Measurements from ENCODE around the gene ABT1. TPM values are rescaled to one million over a fixed set of nuclear protein-coding genes. Genes with fewer than 3 reads are reported as not detected.

ABT1 gene
- total RNA-seq, 1 experiment from 2014 or later: 21.6 TPM

DNA sequence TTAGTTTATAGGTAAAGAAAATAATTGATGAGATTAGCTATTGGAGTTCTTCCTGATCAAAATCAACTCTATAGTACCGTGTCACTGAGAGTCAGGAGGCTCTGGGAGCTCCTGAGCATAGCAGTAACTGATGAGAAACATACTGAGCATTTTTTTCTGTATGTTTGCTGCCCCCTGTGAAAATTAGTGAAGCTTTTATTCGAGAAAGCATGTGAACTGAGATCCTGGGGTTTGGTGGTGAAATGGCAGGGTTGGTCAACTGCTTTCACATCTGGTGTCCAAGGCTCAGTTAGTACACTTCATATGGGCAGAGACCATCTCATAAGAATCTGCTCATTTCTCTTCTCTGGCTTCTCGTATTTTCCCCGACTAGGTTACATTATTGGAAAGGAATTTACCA is 4.1 kb upstream of the ABT1 start:
- Mint-ChIP-seq H3K4me1 (peaks cover 5% of the 10 kb centered on the region), H3K27me3 (ENCODE audit: low read depth) (peaks cover 17% of the 10 kb centered on the region; the same call in 1 of the 2 replicates), H3K9me3 (peaks cover 3% of the 10 kb centered on the region; the same call in 1 of the 2 replicates), H3K27ac (no peak overlapping the region), H3K4me3 (peak overlapping the region; percentile 42), H3K36me3 (no peaks in the 10 kb centered on the region)
- ChIA-PET POLR2A (no interaction called here), CTCF (interaction anchor here (5.3 to 5.7 kb wide), 2 partner anchors 18 to 250 kb away, joined by 66 to 181 read pairs; no protein-coding TSS in a partner anchor)
- TF ChIP-seq ZNF423 (CRISPR knock-in tag; IDR thresholded peaks at IDR 0.05) (no peak), ZNF121 (CRISPR knock-in tag; IDR thresholded peaks at IDR 0.05) (no peak)
- ATAC-seq (no peak), DNase-seq (ENCODE audit: low spot score) (no peak)

GRCh38 chr6:26593278-26594130 is 3.2 kb upstream of the ABT1 start:
- H3K27ac Mint-ChIP-seq: no peak overlapping the region
- DNase-seq (ENCODE audit: low spot score) (peak; percentile 59), ATAC-seq (no peak)
- H3K4me3 Mint-ChIP-seq: no peak overlapping the region
- CTCF ChIA-PET: interaction anchor here (0.7 to 5.7 kb wide), 5 partner anchors 19 to 450 kb away, joined by 3 to 181 read pairs (median 3); no protein-coding TSS in a partner anchor
- POLR2A ChIA-PET: no interaction called here
- H3K36me3 Mint-ChIP-seq: peaks cover 6% of the 10 kb centered on the region
- peaks cover 3% of the 10 kb centered on the region; the same call in 1 of the 2 replicates for H3K9me3 Mint-ChIP-seq
- H3K27me3 Mint-ChIP-seq (ENCODE audit: low read depth): peaks cover 17% of the 10 kb centered on the region; the same call in 1 of the 2 replicates
- H3K4me1 Mint-ChIP-seq: peaks cover 11% of the 10 kb centered on the region
- peak; percentile 76 for TF ChIP-seq HMGXB4 (CRISPR knock-in tag; IDR thresholded peaks at IDR 0.05)
- TF ChIP-seq, protein P1, sequence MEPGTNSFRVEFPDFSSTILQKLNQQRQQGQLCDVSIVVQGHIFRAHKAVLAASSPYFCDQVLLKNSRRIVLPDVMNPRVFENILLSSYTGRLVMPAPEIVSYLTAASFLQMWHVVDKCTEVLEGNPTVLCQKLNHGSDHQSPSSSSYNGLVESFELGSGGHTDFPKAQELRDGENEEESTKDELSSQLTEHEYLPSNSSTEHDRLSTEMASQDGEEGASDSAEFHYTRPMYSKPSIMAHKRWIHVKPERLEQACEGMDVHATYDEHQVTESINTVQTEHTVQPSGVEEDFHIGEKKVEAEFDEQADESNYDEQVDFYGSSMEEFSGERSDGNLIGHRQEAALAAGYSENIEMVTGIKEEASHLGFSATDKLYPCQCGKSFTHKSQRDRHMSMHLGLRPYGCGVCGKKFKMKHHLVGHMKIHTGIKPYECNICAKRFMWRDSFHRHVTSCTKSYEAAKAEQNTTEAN (CRISPR knock-in tag; IDR thresholded peaks at IDR 0.05): no peak
- no peak for TF ChIP-seq CBFB (CRISPR knock-in tag; IDR thresholded peaks at IDR 0.05; ENCODE audit: low read depth)
- peak; percentile 68; the same call in 1 of the 2 replicates for TF ChIP-seq ZNF121 (CRISPR knock-in tag; IDR thresholded peaks at IDR 0.05)

GRCh38 chr6:26594131-26594498 is 2.6 kb upstream of the ABT1 start:
- CTCF ChIA-PET: interaction anchor here (0.7 to 5.7 kb wide), 5 partner anchors 20 to 450 kb away, joined by 3 to 181 read pairs (median 25); no protein-coding TSS in a partner anchor
- Mint-ChIP-seq H3K9me3 (peaks cover 3% of the 10 kb centered on the region; the same call in 1 of the 2 replicates), H3K27me3 (ENCODE audit: low read depth) (peaks cover 17% of the 10 kb centered on the region; the same call in 1 of the 2 replicates), H3K4me1 (peaks cover 11% of the 10 kb centered on the region), H3K4me3 (no peak overlapping the region), H3K36me3 (peaks cover 10% of the 10 kb centered on the region), H3K27ac (no peak overlapping the region)
- no peak for TF ChIP-seq SMAD4 (CRISPR knock-in tag; IDR thresholded peaks at IDR 0.05)
- ATAC-seq (no peak), DNase-seq (ENCODE audit: low spot score) (no peak)
- POLR2A ChIA-PET: interaction anchor here (1.0 kb wide), 1 partner anchor 553 kb away, joined by 3 read pairs; a partner anchor contains a TSS

DNA sequence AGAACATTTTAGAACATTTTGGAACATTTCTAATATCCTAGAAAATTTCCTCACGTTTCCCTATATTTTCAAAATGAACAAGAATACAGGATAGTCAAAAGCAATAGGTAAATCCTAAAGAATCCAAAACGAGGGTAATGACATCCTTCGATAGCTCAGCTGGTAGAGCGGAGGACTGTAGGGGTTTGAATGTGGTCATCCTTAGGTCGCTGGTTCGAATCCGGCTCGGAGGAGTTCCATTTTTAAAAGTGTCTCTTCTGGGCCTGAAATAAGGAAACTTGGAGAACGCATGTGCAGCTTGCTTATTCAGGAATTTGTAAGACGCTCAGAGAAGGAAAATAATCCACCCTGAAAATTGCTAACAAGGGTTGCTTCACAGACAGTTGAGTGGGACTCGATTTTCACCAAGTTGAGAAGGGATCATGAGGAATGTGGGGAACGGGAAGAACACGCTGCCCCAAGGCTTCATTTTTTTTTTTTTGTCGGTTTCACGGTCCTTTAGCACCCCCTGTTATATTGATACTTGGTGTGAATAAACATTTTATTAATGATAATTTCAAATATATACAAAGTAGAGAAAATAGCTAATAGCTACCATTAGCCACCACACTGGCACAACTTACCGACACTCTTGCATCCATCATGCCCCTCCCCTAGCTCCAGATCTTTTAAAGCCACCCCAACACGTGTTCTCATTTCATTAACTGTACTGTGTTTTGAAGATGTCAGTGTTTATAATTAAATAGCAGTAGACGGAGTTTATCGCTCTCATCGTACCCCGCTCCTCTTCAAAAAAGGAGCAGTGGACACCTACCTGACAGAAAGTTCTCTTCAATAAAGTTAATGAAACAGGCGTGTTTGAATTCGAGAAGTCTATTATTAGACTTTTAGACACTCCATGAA is 1.8 kb upstream of the ABT1 start:
- peak; percentile 66 for DNase-seq (ENCODE audit: low spot score)
- Mint-ChIP-seq H3K27me3 (ENCODE audit: low read depth) (peaks cover 17% of the 10 kb centered on the region; the same call in 1 of the 2 replicates), H3K4me3 (no peak overlapping the region), H3K36me3 (peaks cover 14% of the 10 kb centered on the region), H3K27ac (no peak overlapping the region; the same call in 1 of the 2 replicates), H3K9me3 (peaks cover 3% of the 10 kb centered on the region; the same call in 1 of the 2 replicates), H3K4me1 (peaks cover 11% of the 10 kb centered on the region)
- peak; percentile 60 for ATAC-seq
- CTCF ChIA-PET: interaction anchor here (0.6 to 5.7 kb wide), 51 partner anchors 9 to 644 kb away, joined by 3 to 181 read pairs (median 4); partner anchors contain the start of genes BTN1A1, BTN2A2 and HMGN4
- POLR2A ChIA-PET: interaction anchor here (0.8 to 1.3 kb wide), 6 partner anchors 23 to 553 kb away, joined by 3 to 9 read pairs (median 4); a partner anchor contains a TSS
- TF ChIP-seq, protein P2, sequence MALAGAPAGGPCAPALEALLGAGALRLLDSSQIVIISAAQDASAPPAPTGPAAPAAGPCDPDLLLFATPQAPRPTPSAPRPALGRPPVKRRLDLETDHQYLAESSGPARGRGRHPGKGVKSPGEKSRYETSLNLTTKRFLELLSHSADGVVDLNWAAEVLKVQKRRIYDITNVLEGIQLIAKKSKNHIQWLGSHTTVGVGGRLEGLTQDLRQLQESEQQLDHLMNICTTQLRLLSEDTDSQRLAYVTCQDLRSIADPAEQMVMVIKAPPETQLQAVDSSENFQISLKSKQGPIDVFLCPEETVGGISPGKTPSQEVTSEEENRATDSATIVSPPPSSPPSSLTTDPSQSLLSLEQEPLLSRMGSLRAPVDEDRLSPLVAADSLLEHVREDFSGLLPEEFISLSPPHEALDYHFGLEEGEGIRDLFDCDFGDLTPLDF (CRISPR knock-in tag; IDR thresholded peaks at IDR 0.05): no peak
- TF ChIP-seq TEAD4 (CRISPR knock-in tag; IDR thresholded peaks at IDR 0.05): no peak
- TF ChIP-seq, protein P3, sequence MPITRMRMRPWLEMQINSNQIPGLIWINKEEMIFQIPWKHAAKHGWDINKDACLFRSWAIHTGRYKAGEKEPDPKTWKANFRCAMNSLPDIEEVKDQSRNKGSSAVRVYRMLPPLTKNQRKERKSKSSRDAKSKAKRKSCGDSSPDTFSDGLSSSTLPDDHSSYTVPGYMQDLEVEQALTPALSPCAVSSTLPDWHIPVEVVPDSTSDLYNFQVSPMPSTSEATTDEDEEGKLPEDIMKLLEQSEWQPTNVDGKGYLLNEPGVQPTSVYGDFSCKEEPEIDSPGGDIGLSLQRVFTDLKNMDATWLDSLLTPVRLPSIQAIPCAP (CRISPR knock-in tag; IDR thresholded peaks at IDR 0.05): no peak
- TF ChIP-seq, protein P4, sequence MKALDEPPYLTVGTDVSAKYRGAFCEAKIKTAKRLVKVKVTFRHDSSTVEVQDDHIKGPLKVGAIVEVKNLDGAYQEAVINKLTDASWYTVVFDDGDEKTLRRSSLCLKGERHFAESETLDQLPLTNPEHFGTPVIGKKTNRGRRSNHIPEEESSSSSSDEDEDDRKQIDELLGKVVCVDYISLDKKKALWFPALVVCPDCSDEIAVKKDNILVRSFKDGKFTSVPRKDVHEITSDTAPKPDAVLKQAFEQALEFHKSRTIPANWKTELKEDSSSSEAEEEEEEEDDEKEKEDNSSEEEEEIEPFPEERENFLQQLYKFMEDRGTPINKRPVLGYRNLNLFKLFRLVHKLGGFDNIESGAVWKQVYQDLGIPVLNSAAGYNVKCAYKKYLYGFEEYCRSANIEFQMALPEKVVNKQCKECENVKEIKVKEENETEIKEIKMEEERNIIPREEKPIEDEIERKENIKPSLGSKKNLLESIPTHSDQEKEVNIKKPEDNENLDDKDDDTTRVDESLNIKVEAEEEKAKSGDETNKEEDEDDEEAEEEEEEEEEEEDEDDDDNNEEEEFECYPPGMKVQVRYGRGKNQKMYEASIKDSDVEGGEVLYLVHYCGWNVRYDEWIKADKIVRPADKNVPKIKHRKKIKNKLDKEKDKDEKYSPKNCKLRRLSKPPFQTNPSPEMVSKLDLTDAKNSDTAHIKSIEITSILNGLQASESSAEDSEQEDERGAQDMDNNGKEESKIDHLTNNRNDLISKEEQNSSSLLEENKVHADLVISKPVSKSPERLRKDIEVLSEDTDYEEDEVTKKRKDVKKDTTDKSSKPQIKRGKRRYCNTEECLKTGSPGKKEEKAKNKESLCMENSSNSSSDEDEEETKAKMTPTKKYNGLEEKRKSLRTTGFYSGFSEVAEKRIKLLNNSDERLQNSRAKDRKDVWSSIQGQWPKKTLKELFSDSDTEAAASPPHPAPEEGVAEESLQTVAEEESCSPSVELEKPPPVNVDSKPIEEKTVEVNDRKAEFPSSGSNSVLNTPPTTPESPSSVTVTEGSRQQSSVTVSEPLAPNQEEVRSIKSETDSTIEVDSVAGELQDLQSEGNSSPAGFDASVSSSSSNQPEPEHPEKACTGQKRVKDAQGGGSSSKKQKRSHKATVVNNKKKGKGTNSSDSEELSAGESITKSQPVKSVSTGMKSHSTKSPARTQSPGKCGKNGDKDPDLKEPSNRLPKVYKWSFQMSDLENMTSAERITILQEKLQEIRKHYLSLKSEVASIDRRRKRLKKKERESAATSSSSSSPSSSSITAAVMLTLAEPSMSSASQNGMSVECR (CRISPR knock-in tag; IDR thresholded peaks at IDR 0.05; ENCODE audit: borderline replicate concordance): no peak
- TF ChIP-seq MYBL2 (CRISPR knock-in tag; IDR thresholded peaks at IDR 0.05): no peak
- 0 out of 2 replicates have a peak, but pooled peaks have one; percentile 19 for TF ChIP-seq TEAD1 (CRISPR knock-in tag; IDR thresholded peaks at IDR 0.05)
